ENCODE measurements around the gene PLEKHH1.
"Not testable (repeated sequence)": the region's sequence is repeated elsewhere in the genome, so short reads cannot be mapped to it uniquely, and the experiment has no call there.

GRCh38 chr14:67600562-67600974, 67.5 kb downstream of the PLEKHH1 start:
- TF ChIP-seq, protein P1, sequence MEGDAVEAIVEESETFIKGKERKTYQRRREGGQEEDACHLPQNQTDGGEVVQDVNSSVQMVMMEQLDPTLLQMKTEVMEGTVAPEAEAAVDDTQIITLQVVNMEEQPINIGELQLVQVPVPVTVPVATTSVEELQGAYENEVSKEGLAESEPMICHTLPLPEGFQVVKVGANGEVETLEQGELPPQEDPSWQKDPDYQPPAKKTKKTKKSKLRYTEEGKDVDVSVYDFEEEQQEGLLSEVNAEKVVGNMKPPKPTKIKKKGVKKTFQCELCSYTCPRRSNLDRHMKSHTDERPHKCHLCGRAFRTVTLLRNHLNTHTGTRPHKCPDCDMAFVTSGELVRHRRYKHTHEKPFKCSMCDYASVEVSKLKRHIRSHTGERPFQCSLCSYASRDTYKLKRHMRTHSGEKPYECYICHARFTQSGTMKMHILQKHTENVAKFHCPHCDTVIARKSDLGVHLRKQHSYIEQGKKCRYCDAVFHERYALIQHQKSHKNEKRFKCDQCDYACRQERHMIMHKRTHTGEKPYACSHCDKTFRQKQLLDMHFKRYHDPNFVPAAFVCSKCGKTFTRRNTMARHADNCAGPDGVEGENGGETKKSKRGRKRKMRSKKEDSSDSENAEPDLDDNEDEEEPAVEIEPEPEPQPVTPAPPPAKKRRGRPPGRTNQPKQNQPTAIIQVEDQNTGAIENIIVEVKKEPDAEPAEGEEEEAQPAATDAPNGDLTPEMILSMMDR (IDR thresholded peaks at IDR 0.05; ENCODE audit: low read depth, low read length) = not testable (repeated sequence)
- not testable (repeated sequence) for TF ChIP-seq EZH2phosphoT487 (IDR thresholded peaks at IDR 0.05; ENCODE audit: low read depth)
